NOMO-1 treated with DMSO at 0.1 percent for 48 hours (cell line): Measurements from ENCODE around the gene CXorf51B.
"Not testable (repeated sequence)": the region's sequence is repeated elsewhere in the genome, so short reads cannot be mapped to it uniquely, and the experiment has no call there.

Experiments used
- DNase-seq: peaks from one replicate; lab custom pipeline; 2025; ENCODE audit not compliant: unreplicated experiment; lab: John Stamatoyannopoulos, UW

CXorf51B gene

GRCh38 chrX:146809471-146809870 lies at the start of gene CXorf51B:
CXorf51B (plus strand) TSS chrX:146809771; CDS start chrX:146809792, 21 bp downstream.
- not testable (repeated sequence) for DNase-seq

DNA sequence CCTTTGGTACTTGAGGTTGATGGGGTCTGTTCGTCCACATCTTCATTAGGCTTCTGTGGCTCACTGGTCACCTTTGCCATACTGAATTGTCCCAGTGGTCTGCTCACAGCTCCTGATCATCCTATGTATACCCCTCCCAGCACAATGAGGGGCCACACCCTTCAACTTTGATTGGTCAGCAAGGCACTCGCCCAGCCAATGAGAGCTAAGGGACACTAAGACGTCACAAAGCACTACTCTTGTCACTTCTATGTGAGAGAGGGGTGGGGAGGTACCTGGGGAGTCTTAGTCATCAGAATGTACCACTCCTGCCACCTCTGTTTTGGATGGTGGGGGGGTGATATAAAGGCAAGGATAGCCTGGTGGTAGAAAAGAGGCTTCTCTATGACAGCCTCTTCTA lies 5.1 kb downstream of the CXorf51B start, which contains the start of gene CXorf51A:
Gene CXorf51A (minus strand): TSS at position 101 of the 400 bp plus-strand sequence. CDS start 21 bp downstream, at position 80.
- DNase-seq = not testable (repeated sequence)

GRCh38 chrX:146831994-146832393 lies 22.4 kb downstream of the CXorf51B start:
- no peak for DNase-seq

DNA sequence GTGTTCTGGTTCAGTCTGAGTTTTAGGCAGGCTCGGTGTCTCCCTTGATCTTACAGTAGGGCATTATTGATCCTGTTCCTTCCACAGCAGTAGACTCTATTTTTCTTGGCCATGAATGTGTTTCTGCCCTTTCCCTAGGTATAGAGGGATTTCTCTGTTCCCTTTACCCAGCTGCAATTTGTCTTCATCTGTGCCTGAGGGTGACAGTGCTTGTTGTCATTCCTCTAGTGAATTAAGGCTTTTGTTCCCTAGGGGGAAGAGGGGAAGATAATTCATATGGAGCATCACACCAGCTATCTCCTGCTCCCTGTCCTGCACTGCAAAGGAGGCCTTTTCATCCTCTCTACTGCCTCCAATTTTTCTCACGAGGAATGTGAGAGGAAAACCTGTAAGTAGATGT lies 44.7 kb downstream of the CXorf51B start:
- DNase-seq = no peak
